Nephron (organoid): Measurements from ENCODE around the gene FYCO1.
"Not testable (repeated sequence)": the region's sequence is repeated elsewhere in the genome, so short reads cannot be mapped to it uniquely, and the experiment has no call there.

Experiments used
- H3K27ac Mint-ChIP-seq, 3 experiments: 2 replicates each; pipeline ENCODE4 v1.8.0; 2020; ENCODE audit warnings: mixed read lengths in 3 of 3, mild to moderate bottlenecking in 2 of 3, moderate library complexity in 1 of 3
- H3K27me3 Mint-ChIP-seq: 2 replicates; pipeline ENCODE4 v1.8.0; 2021; ENCODE audit warnings: low read depth, mild to moderate bottlenecking, moderate library complexity, mixed read lengths
- H3K36me3 Mint-ChIP-seq: 2 replicates; pipeline ENCODE4 v1.8.0; 2020; ENCODE audit warnings: low read depth, mixed read lengths
- H3K4me1 Mint-ChIP-seq: 2 replicates; pipeline ENCODE4 v1.8.0; 2020; ENCODE audit warnings: mixed read lengths
- H3K4me3 Mint-ChIP-seq, 3 experiments: 2 replicates each; pipeline ENCODE4 v1.8.0; 2020; ENCODE audit warnings: mild to moderate bottlenecking in 3 of 3, mixed read lengths in 3 of 3, moderate library complexity in 2 of 3
- H3K9me3 Mint-ChIP-seq: 2 replicates; pipeline ENCODE4 v1.8.0; 2020; ENCODE audit warnings: mixed read lengths
- TF ChIP-seq, protein P1 (sequence below), 3 experiments: fragments of 200-600 bp; sonication (generic); IDR thresholded peaks; one replicate each; pipeline ENCODE4 v1.5.0; 2021; ENCODE audit warnings: antibody characterized with exemption in 3 of 3; ENCODE audit not compliant: unreplicated experiment in 3 of 3

Gene FYCO1

DNA sequence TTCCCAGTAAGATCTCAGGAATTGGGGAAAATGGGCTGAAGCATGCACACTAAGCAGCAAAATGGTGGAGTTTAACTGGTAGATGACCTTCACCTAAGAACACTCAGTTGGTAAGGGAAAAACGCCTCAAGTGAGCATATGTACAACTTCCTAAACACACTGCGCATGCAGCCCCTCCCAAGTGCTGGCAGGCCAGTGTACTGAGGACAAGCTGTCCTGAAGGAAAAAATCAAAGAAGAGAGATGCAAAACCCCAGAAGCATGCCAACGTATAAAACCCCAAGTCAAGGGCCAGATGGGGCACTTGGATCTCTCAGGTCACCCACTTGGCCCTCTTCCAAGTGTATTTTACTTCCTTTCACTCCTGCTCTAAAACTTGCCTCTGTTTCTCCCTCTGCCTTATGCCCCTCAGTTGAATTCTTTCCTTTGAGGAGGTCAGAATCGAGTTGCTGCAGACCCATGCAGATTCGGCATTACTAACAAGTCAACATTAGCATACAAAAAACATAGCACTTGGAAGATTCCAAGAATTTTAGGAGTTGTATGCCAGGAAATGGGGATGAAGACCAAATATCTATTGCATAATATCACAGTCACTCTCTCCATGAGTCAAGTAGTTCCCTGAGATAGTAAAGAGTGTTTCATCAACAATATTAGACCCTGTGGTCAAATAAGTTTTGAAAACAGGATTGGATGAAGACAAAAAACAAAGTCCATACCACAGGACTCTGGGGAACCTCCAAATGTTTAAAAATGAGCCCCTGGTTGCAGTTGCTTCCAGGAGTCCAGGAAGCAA is 10.8 kb upstream of the FYCO1 start:
- no peak overlapping the region for H3K27ac Mint-ChIP-seq
- no peaks in the 10 kb centered on the region for H3K9me3 Mint-ChIP-seq
- H3K27me3 Mint-ChIP-seq, result peaks cover 3% of the 10 kb centered on the region
- H3K36me3 Mint-ChIP-seq, result no peaks in the 10 kb centered on the region
- H3K4me3 Mint-ChIP-seq, result no peak overlapping the region
- peaks cover 8% of the 10 kb centered on the region for H3K4me1 Mint-ChIP-seq
- TF ChIP-seq, protein P1, sequence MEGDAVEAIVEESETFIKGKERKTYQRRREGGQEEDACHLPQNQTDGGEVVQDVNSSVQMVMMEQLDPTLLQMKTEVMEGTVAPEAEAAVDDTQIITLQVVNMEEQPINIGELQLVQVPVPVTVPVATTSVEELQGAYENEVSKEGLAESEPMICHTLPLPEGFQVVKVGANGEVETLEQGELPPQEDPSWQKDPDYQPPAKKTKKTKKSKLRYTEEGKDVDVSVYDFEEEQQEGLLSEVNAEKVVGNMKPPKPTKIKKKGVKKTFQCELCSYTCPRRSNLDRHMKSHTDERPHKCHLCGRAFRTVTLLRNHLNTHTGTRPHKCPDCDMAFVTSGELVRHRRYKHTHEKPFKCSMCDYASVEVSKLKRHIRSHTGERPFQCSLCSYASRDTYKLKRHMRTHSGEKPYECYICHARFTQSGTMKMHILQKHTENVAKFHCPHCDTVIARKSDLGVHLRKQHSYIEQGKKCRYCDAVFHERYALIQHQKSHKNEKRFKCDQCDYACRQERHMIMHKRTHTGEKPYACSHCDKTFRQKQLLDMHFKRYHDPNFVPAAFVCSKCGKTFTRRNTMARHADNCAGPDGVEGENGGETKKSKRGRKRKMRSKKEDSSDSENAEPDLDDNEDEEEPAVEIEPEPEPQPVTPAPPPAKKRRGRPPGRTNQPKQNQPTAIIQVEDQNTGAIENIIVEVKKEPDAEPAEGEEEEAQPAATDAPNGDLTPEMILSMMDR (IDR thresholded peaks at IDR 0.05; ENCODE audit: unreplicated experiment in 3 of 3), result no peak

DNA sequence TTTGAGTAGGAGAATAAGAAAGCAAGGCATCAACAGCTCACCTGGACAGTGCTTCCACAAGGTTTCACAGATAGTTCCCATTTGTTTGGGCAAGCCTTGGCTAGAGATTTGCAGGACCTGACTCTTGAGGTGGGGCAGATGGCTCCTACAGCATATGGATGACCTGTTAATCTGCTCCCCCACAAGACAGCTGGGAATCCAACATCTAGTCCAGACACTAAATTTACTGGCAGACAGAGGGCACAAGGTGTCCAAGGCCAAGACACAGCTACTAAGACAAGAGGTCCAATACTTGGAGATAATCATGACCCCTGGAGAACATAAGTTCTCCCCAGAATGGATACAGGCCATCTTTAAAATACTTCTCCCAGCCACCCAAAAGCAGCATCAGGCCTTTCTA is 8.1 kb upstream of the FYCO1 start:
- H3K36me3 Mint-ChIP-seq, H3K9me3 Mint-ChIP-seq, H3K27me3 Mint-ChIP-seq, H3K4me1 Mint-ChIP-seq, H3K4me3 Mint-ChIP-seq, H3K27ac Mint-ChIP-seq: not testable (repeated sequence)

DNA sequence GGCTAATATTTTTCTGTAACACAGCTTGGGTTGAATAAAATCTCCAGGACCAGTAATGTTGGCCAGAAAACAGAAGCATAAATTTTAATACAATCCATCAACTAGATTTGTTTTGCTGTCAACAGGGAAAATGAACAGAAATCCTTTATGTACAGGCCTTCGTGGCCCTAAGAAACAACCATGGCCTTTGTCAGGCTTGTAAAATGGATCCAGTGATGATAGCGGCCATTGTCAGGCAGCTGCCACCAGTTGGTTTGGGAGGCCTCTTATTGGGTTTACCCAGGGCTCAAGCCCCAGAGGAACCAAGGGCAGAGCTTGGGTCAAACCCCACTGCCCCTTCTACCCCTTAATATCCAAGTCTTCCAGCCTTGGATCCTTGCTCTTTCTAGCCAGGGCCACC is 5.6 kb upstream of the FYCO1 start:
- H3K27ac Mint-ChIP-seq, result no peak overlapping the region
- peaks cover 21% of the 10 kb centered on the region for H3K27me3 Mint-ChIP-seq
- TF ChIP-seq, protein P1 (IDR thresholded peaks at IDR 0.05; ENCODE audit: unreplicated experiment in 3 of 3), result no peak
- H3K4me3 Mint-ChIP-seq, result no peak overlapping the region
- peaks cover 2% of the 10 kb centered on the region for H3K4me1 Mint-ChIP-seq
- H3K9me3 Mint-ChIP-seq, result no peaks in the 10 kb centered on the region
- H3K36me3 Mint-ChIP-seq, result no peaks in the 10 kb centered on the region

DNA sequence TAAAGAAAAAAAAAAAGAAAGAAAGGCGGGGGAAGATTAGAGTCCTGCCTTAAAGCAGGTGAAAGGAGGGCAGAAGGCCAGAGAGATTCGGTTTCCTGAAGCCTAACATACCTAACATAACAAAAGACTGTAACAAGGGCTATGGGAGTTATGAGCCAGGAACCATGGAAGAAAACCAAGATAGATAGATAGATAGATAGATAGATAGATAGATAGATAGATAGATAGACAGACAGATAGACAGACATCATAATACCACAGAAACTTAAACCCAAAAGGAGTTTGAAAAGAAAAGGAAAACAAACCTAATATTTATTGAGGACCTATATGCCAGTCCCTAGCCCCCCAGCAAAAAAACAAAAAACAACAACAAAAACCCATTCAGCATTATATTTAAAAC is 2.3 kb upstream of the FYCO1 start:
- H3K36me3 Mint-ChIP-seq, result no peaks in the 10 kb centered on the region
- no peaks in the 10 kb centered on the region for H3K9me3 Mint-ChIP-seq
- no peak overlapping the region for H3K27ac Mint-ChIP-seq
- H3K27me3 Mint-ChIP-seq, result peaks cover 21% of the 10 kb centered on the region
- TF ChIP-seq, protein P1 (IDR thresholded peaks at IDR 0.05; ENCODE audit: unreplicated experiment in 3 of 3), result no peak
- peak overlapping the region in 1 of 3 experiments; percentile 5 for H3K4me3 Mint-ChIP-seq
- H3K4me1 Mint-ChIP-seq, result peaks cover 4% of the 10 kb centered on the region

DNA sequence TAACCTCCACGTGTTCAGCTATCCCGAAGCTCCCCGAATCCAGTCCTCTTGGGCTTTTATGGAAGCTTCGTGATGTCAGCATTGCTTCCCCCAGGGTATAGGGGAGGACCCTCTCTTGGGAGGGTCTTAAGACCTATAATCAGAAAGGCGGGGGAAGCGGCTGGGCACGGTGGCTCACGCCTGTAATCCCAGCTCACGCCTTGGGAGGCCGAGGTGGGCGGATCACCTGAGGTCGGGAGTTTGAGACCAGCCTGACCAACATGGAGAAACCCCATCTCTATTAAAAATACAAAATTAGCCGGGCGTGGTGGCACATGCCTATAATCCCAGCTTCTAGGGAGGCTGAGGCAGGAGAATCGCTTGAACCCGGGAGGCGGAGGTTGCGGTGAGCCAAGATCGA is 1.9 kb upstream of the FYCO1 start:
- not testable (repeated sequence) for H3K4me1 Mint-ChIP-seq

DNA sequence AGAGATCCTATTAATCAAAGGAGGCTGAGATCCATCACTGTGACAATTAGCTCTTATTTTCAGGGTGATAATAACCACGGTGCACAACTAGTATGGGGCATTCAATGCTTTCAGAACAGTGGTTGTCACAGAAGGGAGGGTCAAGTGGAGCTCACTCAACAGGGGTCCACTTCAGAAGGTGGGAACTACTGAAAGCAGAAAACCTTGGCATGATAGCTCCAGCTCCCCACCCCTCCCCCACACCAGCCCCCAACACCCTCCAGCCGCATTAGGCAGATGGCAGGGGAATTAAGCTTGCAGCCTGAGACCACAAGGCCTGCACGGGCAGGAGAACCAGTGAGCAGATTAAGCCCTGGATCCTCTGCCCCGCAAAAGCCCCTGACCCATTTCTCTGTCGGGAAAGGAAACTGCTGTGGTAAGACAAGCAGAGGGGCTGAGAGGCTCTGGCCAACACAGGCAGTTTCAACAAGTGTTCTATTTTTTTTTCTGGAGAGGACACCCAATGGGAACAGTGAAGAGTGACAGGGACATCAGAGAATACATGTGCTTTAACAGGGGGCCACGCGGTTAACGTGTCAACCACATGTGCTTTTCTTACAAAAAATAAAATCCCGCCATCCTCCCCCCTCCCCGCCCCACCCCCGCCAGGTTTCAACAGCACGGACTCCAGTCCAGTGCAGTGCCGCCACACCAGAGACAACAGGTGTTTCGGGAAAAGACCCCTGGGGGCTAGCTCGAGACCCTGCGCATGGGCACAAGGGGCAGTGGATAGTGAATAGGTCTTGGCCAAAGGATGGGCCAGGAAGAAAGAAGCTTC is 997 bp downstream of the FYCO1 start:
- no peaks in the 10 kb centered on the region for H3K36me3 Mint-ChIP-seq

More for the DNA sequence above, 1.9 kb upstream of the FYCO1 start:
- H3K36me3 Mint-ChIP-seq, H3K9me3 Mint-ChIP-seq, H3K27ac Mint-ChIP-seq, H3K4me3 Mint-ChIP-seq: not testable (repeated sequence)
- H3K27me3 Mint-ChIP-seq, result peaks cover 21% of the 10 kb centered on the region

More for the DNA sequence above, 997 bp downstream of the FYCO1 start:
- Mint-ChIP-seq H3K4me3 (peak overlapping the region; percentile 89 to 94 (median 92)), H3K27ac (peak overlapping the region in 1 of 3 experiments; percentile 59), H3K9me3 (no peaks in the 10 kb centered on the region), H3K27me3 (peaks cover 14% of the 10 kb centered on the region), H3K4me1 (peaks cover 23% of the 10 kb centered on the region)
- TF ChIP-seq, protein P1 (IDR thresholded peaks at IDR 0.05; ENCODE audit: unreplicated experiment in 3 of 3), result no peak
